GM21381 (cell line): Measurements from ENCODE around the gene SRGAP1.

Experiments used
- ATAC-seq: cut with Tn5 transposase; IDR thresholded peaks from one replicate; pipeline ENCODE4 v1.9.1; 2021; ENCODE audit warnings: mild to moderate bottlenecking, moderate library complexity; ENCODE audit not compliant: unreplicated experiment

SRGAP1 gene

GRCh38 chr12:63929426-63929825, 84.9 kb downstream of the SRGAP1 start:
- no peak for ATAC-seq

- no peak for ATAC-seq
These were observed 86.5 kb downstream of the SRGAP1 start for GRCh38 chr12:63930971-63931370.

GRCh38 chr12:63931703-63932102, 87.2 kb downstream of the SRGAP1 start:
- ATAC-seq, result no peak

- ATAC-seq, result no peak
These were observed 90.4 kb downstream of the SRGAP1 start for GRCh38 chr12:63934936-63935335.

GRCh38 chr12:63935361-63935760, 90.9 kb downstream of the SRGAP1 start:
- no peak for ATAC-seq

- ATAC-seq, result no peak
These were observed 93.1 kb downstream of the SRGAP1 start for GRCh38 chr12:63937378-63938316.

GRCh38 chr12:63940310-63941005, 96.0 kb downstream of the SRGAP1 start:
- no peak for ATAC-seq

GRCh38 chr12:63941166-63941800, 96.8 kb downstream of the SRGAP1 start:
- no peak for ATAC-seq

- no peak for ATAC-seq
These were observed 97.4 kb downstream of the SRGAP1 start for GRCh38 chr12:63941879-63942278.

- no peak for ATAC-seq
These were observed 98.2 kb downstream of the SRGAP1 start for GRCh38 chr12:63942464-63943241.

GRCh38 chr12:63944034-63944579, 99.6 kb downstream of the SRGAP1 start:
- ATAC-seq, result no peak

GRCh38 chr12:63944586-63945228, 100.2 kb downstream of the SRGAP1 start:
- ATAC-seq, result no peak

GRCh38 chr12:63945777-63946176, 101.3 kb downstream of the SRGAP1 start:
- ATAC-seq, result no peak

GRCh38 chr12:63948211-63948610, 103.7 kb downstream of the SRGAP1 start:
- ATAC-seq, result no peak

GRCh38 chr12:63949902-63950301, 105.4 kb downstream of the SRGAP1 start:
- ATAC-seq, result no peak

- ATAC-seq, result no peak
These were observed 108.5 kb downstream of the SRGAP1 start for GRCh38 chr12:63952995-63953394.

GRCh38 chr12:63955831-63956666, 111.5 kb downstream of the SRGAP1 start:
- ATAC-seq, result no peak

GRCh38 chr12:63957496-63957895, 113.0 kb downstream of the SRGAP1 start:
- ATAC-seq, result no peak
